ENCODE data around the gene SLC4A3.
A peak's percentile ranks its signal among the peaks of the same experiment; 100 is the strongest.
"Not testable (repeated sequence)": the region's sequence is repeated elsewhere in the genome, so short reads cannot be mapped to it uniquely, and the experiment has no call there.

SLC4A3 gene

GRCh38 chr2:219648176-219648575 is 20.7 kb downstream of the SLC4A3 start:
- no peak overlapping the region for H3K4me3 ChIP-seq (ENCODE audit: low read length)
- TF ChIP-seq CTCF (IDR thresholded peaks at IDR 0.05; ENCODE audit: insufficient read depth, low read depth, low read length, missing control alignments), result no peak
- DNase-seq (ENCODE audit: low read depth), result no peak

GRCh38 chr2:219648963-219649362 is 21.5 kb downstream of the SLC4A3 start:
- DNase-seq (ENCODE audit: low read depth), result no peak
- no peak for TF ChIP-seq CTCF (IDR thresholded peaks at IDR 0.05; ENCODE audit: insufficient read depth, low read depth, low read length, missing control alignments)
- no peak overlapping the region for H3K4me3 ChIP-seq (ENCODE audit: low read length)

GRCh38 chr2:219650426-219651248 is 23.2 kb downstream of the SLC4A3 start:
- no peak for DNase-seq (ENCODE audit: low read depth)
- H3K4me3 ChIP-seq (ENCODE audit: low read length), result no peak overlapping the region
- no peak for TF ChIP-seq CTCF (IDR thresholded peaks at IDR 0.05; ENCODE audit: insufficient read depth, low read depth, low read length, missing control alignments)

GRCh38 chr2:219651656-219652055 is 24.2 kb downstream of the SLC4A3 start:
- not testable (repeated sequence) for DNase-seq (ENCODE audit: low read depth); H3K4me3 ChIP-seq (ENCODE audit: low read length)

GRCh38 chr2:219656526-219656925 is 29.1 kb downstream of the SLC4A3 start:
- TF ChIP-seq CTCF (IDR thresholded peaks at IDR 0.05; ENCODE audit: insufficient read depth, low read depth, low read length, missing control alignments), result no peak
- DNase-seq (ENCODE audit: low read depth), result peak; percentile 91
- H3K4me3 ChIP-seq (ENCODE audit: low read length), result no peak overlapping the region

- no peak for TF ChIP-seq CTCF (IDR thresholded peaks at IDR 0.05; ENCODE audit: insufficient read depth, low read depth, low read length, missing control alignments)
- H3K4me3 ChIP-seq (ENCODE audit: low read length), result no peak overlapping the region
- no peak for DNase-seq (ENCODE audit: low read depth)
Observed at GRCh38 chr2:219658196-219658846, 30.9 kb downstream of the SLC4A3 start.

- H3K4me3 ChIP-seq (ENCODE audit: low read length), result no peak overlapping the region
- no peak for TF ChIP-seq CTCF (IDR thresholded peaks at IDR 0.05; ENCODE audit: insufficient read depth, low read depth, low read length, missing control alignments)
- peak; percentile 21 for DNase-seq (ENCODE audit: low read depth)
Observed at GRCh38 chr2:219658874-219659273, 31.4 kb downstream of the SLC4A3 start.

Data from epithelial cell of esophagus (primary cell).